ENCODE data around the gene GNAS-AS1. TPM values are rescaled to one million over a fixed set of nuclear protein-coding genes. Genes with fewer than 3 reads are reported as not detected.

The GNAS-AS1 gene
- total RNA-seq, 1 experiment from 2014 or later = 0.11 TPM

DNA sequence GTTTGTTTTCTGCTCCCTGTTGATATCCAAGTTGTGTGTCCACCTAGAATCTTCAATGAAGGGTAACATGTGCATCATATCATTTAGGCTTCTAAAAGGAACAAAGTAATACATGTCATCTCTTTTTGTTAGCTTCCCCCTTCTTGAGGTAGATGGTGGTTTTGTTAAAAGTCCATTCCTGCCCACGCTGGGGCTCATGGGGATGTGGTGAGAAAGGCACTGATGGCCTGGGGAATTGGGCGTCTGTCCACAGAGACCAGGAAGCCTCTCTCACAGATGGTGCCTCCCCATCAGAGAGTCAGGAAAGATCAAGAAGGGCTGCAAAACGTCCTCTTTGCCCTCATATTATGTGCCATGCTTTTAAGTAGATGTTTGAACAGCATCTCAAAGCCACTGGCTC, 34.3 kb upstream of the GNAS-AS1 start:
- no peak overlapping the region for H3K27ac ChIP-seq (ENCODE audit: low read length)
- no peaks in the 10 kb centered on the region for H3K9me2 ChIP-seq (replicated peaks; ENCODE audit: low read length)
- no peaks in the 10 kb centered on the region for H3K36me3 ChIP-seq (ENCODE audit: low read depth, low read length)
- H3K9me3 ChIP-seq (ENCODE audit: low read length) = no peaks in the 10 kb centered on the region
- H3K9ac ChIP-seq (ENCODE audit: low read length) = no peak overlapping the region
- no peak overlapping the region for H3K4me3 ChIP-seq (ENCODE audit: low read length)
- peaks cover 14% of the 10 kb centered on the region for H3K79me2 ChIP-seq (ENCODE audit: low read length)
- no peaks in the 10 kb centered on the region for H3F3A ChIP-seq (ENCODE audit: low read length, unreplicated experiment)
- no peaks in the 10 kb centered on the region for H4K20me1 ChIP-seq (ENCODE audit: low read length)
- ChIA-PET POLR2A (ENCODE audit: unreplicated experiment) (no interaction called here), CTCF (no interaction called here)
- no peaks in the 10 kb centered on the region for H3K27me3 ChIP-seq (ENCODE audit: low read length)
- ATAC-seq (no peak), DNase-seq (no peak)
- H3K4me1 ChIP-seq (ENCODE audit: insufficient read depth, low read length) = peaks cover 18% of the 10 kb centered on the region
- intact Hi-C loops (cut with micrococcal nuclease) = loop anchor here (5.0 kb wide), 1 partner anchor 233 kb away; the partner anchor contains the start of gene STX16
- H2AFZ ChIP-seq (ENCODE audit: low read length) = no peak overlapping the region
- no peak overlapping the region for H3K4me2 ChIP-seq (ENCODE audit: low read length)
- BruUV-seq (replicated peaks) = no TSS peak
- TF ChIP-seq, protein P1, sequence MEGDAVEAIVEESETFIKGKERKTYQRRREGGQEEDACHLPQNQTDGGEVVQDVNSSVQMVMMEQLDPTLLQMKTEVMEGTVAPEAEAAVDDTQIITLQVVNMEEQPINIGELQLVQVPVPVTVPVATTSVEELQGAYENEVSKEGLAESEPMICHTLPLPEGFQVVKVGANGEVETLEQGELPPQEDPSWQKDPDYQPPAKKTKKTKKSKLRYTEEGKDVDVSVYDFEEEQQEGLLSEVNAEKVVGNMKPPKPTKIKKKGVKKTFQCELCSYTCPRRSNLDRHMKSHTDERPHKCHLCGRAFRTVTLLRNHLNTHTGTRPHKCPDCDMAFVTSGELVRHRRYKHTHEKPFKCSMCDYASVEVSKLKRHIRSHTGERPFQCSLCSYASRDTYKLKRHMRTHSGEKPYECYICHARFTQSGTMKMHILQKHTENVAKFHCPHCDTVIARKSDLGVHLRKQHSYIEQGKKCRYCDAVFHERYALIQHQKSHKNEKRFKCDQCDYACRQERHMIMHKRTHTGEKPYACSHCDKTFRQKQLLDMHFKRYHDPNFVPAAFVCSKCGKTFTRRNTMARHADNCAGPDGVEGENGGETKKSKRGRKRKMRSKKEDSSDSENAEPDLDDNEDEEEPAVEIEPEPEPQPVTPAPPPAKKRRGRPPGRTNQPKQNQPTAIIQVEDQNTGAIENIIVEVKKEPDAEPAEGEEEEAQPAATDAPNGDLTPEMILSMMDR (conservative IDR thresholded peaks at IDR 0.05; ENCODE audit: low read depth, low read length) = no peak
- no peak for TF ChIP-seq EZH2 (IDR thresholded peaks at IDR 0.05; ENCODE audit: low read length, unreplicated experiment)
- TF ChIP-seq EZH2phosphoT487 (IDR thresholded peaks at IDR 0.05; ENCODE audit: borderline replicate concordance, low read length) = no peak

GRCh38 chr20:58883241-58883691, 32.6 kb upstream of the GNAS-AS1 start:
- Histone ChIP-seq H4K20me1 (ENCODE audit: low read length) (no peaks in the 10 kb centered on the region), H3K36me3 (ENCODE audit: low read depth, low read length) (no peaks in the 10 kb centered on the region), H3K79me2 (ENCODE audit: low read length) (peaks cover 12% of the 10 kb centered on the region), H2AFZ (ENCODE audit: low read length) (no peak overlapping the region), H3K9me2 (replicated peaks; ENCODE audit: low read length) (no peaks in the 10 kb centered on the region), H3F3A (ENCODE audit: low read length, unreplicated experiment) (no peaks in the 10 kb centered on the region), H3K27me3 (ENCODE audit: low read length) (no peaks in the 10 kb centered on the region), H3K9ac (ENCODE audit: low read length) (no peak overlapping the region), H3K9me3 (ENCODE audit: low read length) (no peaks in the 10 kb centered on the region), H3K4me3 (ENCODE audit: low read length) (no peak overlapping the region), H3K4me1 (ENCODE audit: insufficient read depth, low read length) (peaks cover 18% of the 10 kb centered on the region), H3K27ac (ENCODE audit: low read length) (no peak overlapping the region), H3K4me2 (ENCODE audit: low read length) (no peak overlapping the region)
- ChIA-PET POLR2A (ENCODE audit: unreplicated experiment) (no interaction called here), CTCF (interaction anchor here (0.6 kb wide), 1 partner anchor 153 kb away, joined by 3 read pairs; no protein-coding TSS in a partner anchor)
- TF ChIP-seq, protein P1 (conservative IDR thresholded peaks at IDR 0.05; ENCODE audit: low read depth, low read length) = no peak
- no peak for TF ChIP-seq EZH2phosphoT487 (IDR thresholded peaks at IDR 0.05; ENCODE audit: borderline replicate concordance, low read length)
- no peak for TF ChIP-seq EZH2 (IDR thresholded peaks at IDR 0.05; ENCODE audit: low read length, unreplicated experiment)
- intact Hi-C loops (cut with micrococcal nuclease) = no loop called here
- DNase-seq = no peak
- no peak for ATAC-seq
- no TSS peak for BruUV-seq (replicated peaks)

- ChIA-PET CTCF (interaction anchor here (0.6 kb wide), 1 partner anchor 152 kb away, joined by 3 read pairs; no protein-coding TSS in a partner anchor), POLR2A (ENCODE audit: unreplicated experiment) (no interaction called here)
- TF ChIP-seq EZH2 (IDR thresholded peaks at IDR 0.05; ENCODE audit: low read length, unreplicated experiment) (no peak), EZH2phosphoT487 (IDR thresholded peaks at IDR 0.05; ENCODE audit: borderline replicate concordance, low read length) (no peak)
- no peak overlapping the region for H3K4me3 ChIP-seq (ENCODE audit: low read length)
- no peak overlapping the region for H3K27ac ChIP-seq (ENCODE audit: low read length)
- H2AFZ ChIP-seq (ENCODE audit: low read length) = no peak overlapping the region
- peaks cover 6% of the 10 kb centered on the region for H3K79me2 ChIP-seq (ENCODE audit: low read length)
- H3F3A ChIP-seq (ENCODE audit: low read length, unreplicated experiment) = no peaks in the 10 kb centered on the region
- H3K27me3 ChIP-seq (ENCODE audit: low read length) = no peaks in the 10 kb centered on the region
- no peaks in the 10 kb centered on the region for H3K36me3 ChIP-seq (ENCODE audit: low read depth, low read length)
- no peaks in the 10 kb centered on the region for H3K9me3 ChIP-seq (ENCODE audit: low read length)
- ATAC-seq (no peak), DNase-seq (no peak)
- no peak overlapping the region for H3K9ac ChIP-seq (ENCODE audit: low read length)
- H3K4me2 ChIP-seq (ENCODE audit: low read length) = no peak overlapping the region
- H3K9me2 ChIP-seq (replicated peaks; ENCODE audit: low read length) = no peaks in the 10 kb centered on the region
- intact Hi-C loops (cut with micrococcal nuclease) = no loop called here
- peaks cover 16% of the 10 kb centered on the region for H3K4me1 ChIP-seq (ENCODE audit: insufficient read depth, low read length)
- BruUV-seq (replicated peaks) = no TSS peak
- no peaks in the 10 kb centered on the region for H4K20me1 ChIP-seq (ENCODE audit: low read length)
These were observed 32.0 kb upstream of the GNAS-AS1 start for GRCh38 chr20:58882704-58883089.
